HG02840 (cell line): Measurements from ENCODE around the gene ABCC2.
"Not testable (repeated sequence)": the region's sequence is repeated elsewhere in the genome, so short reads cannot be mapped to it uniquely, and the experiment has no call there.

Experiments used
- ATAC-seq: cut with Tn5 transposase; IDR thresholded peaks from one replicate; pipeline ENCODE4 v1.9.1; 2021; ENCODE audit warnings: mild to moderate bottlenecking, moderate library complexity, moderate number of reproducible peaks; ENCODE audit not compliant: unreplicated experiment, low FRiP score

Gene ABCC2

DNA sequence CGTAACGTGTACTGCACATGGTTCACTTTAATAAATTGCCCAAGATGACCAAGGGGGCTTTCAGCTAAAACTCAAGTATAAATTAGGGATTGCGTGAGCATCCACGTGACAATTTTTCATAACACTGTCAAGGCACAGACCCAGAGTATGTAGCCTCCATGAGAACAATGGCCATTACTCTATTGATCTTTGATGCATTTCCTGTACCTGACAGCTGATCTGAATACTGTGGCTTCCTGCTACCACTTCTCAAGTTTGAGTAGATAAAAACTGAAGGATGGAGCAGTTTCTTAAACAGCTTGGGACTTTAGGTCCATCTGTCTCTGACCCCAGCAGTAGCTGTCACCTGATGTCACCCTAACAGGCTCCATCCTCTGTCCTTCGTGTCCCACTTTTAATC, 98.9 kb downstream of the ABCC2 start:
- ATAC-seq, result no peak

DNA sequence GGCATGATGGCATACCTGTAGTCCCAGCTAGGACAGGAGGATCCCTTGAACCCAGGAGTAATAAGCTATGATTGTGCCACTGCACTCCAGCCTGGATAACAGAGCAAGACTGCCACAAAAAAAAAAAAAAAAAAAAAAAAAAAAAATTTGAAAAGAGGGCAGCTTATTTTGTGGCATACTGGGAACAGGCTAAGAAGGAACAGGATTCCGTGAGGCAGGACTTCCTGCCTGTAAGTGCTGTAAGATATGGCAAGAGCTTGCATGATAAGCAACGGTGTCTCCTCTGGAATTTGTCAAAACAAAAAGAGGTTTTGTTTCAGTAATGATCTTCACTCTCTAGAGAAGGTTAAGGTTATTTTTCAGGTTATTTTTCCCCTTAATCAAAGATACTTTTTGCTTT, 101.1 kb downstream of the ABCC2 start:
- no peak for ATAC-seq

DNA sequence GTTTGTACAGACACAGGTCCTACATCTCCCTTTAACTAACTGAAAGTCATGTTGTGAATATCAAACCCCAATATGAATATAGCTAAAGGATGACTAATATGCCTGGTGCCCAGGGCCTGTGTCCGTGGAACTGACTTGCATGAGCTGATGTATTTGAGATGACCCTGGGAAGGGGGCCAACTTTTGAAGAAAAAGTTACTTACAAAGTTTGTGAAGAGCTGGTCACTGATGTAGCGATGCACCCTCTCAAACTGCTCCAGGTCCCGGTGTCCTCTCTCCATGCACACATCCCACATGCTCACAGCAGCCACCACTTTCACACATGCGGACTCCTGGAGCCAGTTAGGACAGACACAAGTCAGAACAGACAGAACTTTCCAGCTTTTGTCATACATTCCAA, 106.2 kb downstream of the ABCC2 start:
- no peak for ATAC-seq

DNA sequence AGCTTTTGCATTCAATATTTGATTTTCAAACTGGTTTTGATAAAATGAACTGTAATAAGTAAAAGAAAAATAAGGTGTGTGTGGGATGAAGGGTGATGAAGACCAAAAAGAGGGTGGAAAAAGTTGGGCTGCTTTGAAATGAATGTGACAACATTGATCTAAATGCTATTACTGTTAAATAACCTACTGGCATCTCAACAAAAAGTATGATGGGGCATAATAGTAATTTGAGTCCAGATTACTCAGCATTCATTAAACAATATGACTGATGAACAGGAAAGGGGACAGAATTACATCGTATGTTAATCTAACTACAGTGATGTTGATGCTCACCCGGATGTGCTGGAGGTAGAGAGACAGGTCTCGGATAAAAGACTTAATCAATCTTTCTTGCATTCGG, 112.2 kb downstream of the ABCC2 start:
- no peak for ATAC-seq

DNA sequence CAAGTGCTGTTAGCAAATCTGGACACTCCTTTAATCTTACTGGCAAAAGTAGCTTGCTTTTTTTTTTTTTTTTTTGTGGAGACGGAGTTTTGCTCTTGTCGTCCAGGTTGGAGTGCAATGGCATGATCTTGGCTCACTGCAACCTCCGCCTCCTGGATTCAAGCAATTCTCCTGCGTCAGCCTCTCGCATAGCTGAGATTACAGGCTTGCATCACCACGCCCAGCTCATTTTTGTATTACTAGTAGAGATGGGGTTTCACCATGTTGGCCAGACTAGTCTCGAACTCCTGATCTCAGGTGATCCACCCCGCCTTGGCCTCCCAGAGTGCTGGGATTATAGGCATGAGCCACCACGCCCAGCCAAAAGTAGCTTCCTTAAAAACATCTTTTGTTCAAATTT, 112.6 kb downstream of the ABCC2 start:
- not testable (repeated sequence) for ATAC-seq

DNA sequence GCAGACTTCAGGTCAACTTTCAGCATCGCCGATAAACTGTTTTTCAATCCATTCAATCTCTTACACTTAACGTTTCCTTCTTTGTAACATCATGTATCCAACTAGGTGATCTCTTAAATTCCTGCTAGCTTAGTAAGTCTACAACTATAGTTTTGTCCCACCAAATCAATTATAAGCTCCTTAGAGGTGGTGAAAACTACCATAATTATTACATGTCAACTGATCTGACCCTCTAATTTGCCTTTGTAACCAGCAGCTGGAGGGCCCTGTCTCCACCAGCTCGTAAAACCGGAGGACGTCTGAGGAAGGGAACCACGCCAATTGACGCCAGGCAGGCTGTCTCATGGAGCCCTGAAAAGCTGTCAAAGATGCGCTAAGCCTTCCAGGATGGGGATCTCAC, 113.4 kb downstream of the ABCC2 start:
- no peak for ATAC-seq
